Measurements from ENCODE around the gene PCP4. TPM values are rescaled to one million over a fixed set of nuclear protein-coding genes. Genes with fewer than 3 reads are reported as not detected.

The PCP4 gene
- total and polyA plus RNA-seq, 4 donors = 0.20 TPM; not detected in 3

DNA sequence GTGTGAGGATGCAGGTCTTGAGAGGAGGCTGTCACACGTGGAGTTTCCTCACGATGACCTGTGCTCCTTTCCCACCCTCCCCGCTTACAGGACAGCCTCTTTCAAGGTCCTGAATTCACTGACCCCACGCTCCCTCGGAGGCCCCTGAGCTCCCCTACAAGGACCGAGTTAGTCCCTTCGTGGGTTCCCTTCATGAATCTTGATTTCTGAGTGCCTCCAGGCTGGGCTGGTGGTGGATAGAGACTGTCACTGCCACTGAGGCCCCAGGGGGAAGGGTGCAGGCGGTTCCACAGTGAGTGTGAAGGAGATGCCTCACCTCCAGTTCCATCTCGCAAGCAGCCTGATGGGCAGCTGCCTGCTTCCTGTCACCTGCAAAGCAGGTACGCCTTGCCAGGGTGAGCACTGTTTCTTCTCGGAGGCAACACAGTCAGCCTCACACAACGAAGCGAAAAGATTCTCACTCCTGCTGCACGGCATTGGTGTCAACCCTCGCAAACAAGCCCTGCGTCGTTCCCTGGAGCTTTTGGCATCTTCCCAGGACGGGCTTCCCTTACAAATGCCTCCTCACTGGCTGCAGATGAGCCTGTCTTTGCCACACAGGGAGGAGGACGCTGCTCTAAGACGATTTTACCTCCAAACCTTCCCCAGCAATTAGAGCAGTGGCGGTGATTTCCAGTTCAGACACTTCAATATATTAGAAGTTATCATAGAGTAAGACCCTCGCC lies 26.7 kb upstream of the PCP4 start:
- Histone ChIP-seq H3K27ac (ENCODE audit: low read depth in 1 of 2, low read length in 2 of 2) (no peak overlapping the region), H3K4me3 (ENCODE audit: low read depth in 1 of 3, low read length in 3 of 3) (no peak overlapping the region), H3K9ac (ENCODE audit: low read depth in 1 of 2, low read length in 2 of 2) (no peak overlapping the region), H3K4me1 (ENCODE audit: control insufficient read depth in 4 of 4, insufficient read depth in 4 of 4, low read length in 3 of 4) (no peaks in the 10 kb centered on the region), H3K36me3 (ENCODE audit: control insufficient read depth in 4 of 4, insufficient read depth in 3 of 4, low read depth in 1 of 4, low read length in 3 of 4) (no peaks in the 10 kb centered on the region), H3K9me3 (ENCODE audit: control insufficient read depth in 4 of 4, low read length in 3 of 4) (no peaks in the 10 kb centered on the region), H3K27me3 (ENCODE audit: control insufficient read depth in 4 of 4, insufficient read depth in 4 of 4, low read length in 3 of 4) (peaks cover 0 to 19% (median 0%) of the 10 kb centered on the region in 4 donors)
- TF ChIP-seq CTCF (IDR thresholded peaks at IDR 0.05; ENCODE audit: low read depth, low read length, missing input control) (no peak), TAF1 (conservative IDR thresholded peaks at IDR 0.05) (no peak), REST (IDR thresholded peaks at IDR 0.05) (no peak), SP1 (IDR thresholded peaks at IDR 0.05) (no peak), FOXA2 (IDR thresholded peaks at IDR 0.05) (no peak), GABPA (IDR thresholded peaks at IDR 0.05 in 1 of 2, conservative IDR thresholded peaks at IDR 0.05 in 1 of 2) (no peak), NR2F2 (IDR thresholded peaks at IDR 0.05) (no peak), RXRA (IDR thresholded peaks at IDR 0.05) (no peak), EGR1 (IDR thresholded peaks at IDR 0.05; ENCODE audit: low read depth in 2 of 2) (no peak)
- TF ChIP-seq, protein P1, sequence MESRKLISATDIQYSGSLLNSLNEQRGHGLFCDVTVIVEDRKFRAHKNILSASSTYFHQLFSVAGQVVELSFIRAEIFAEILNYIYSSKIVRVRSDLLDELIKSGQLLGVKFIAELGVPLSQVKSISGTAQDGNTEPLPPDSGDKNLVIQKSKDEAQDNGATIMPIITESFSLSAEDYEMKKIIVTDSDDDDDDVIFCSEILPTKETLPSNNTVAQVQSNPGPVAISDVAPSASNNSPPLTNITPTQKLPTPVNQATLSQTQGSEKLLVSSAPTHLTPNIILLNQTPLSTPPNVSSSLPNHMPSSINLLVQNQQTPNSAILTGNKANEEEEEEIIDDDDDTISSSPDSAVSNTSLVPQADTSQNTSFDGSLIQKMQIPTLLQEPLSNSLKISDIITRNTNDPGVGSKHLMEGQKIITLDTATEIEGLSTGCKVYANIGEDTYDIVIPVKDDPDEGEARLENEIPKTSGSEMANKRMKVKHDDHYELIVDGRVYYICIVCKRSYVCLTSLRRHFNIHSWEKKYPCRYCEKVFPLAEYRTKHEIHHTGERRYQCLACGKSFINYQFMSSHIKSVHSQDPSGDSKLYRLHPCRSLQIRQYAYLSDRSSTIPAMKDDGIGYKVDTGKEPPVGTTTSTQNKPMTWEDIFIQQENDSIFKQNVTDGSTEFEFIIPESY (IDR thresholded peaks at IDR 0.05) = no peak
- TF ChIP-seq, protein P2, sequence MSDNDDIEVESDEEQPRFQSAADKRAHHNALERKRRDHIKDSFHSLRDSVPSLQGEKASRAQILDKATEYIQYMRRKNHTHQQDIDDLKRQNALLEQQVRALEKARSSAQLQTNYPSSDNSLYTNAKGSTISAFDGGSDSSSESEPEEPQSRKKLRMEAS (IDR thresholded peaks at IDR 0.05) = no peak
- TF ChIP-seq, protein P3, sequence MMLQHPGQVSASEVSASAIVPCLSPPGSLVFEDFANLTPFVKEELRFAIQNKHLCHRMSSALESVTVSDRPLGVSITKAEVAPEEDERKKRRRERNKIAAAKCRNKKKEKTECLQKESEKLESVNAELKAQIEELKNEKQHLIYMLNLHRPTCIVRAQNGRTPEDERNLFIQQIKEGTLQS (IDR thresholded peaks at IDR 0.05) = no peak
- DNase-seq (ENCODE audit: low spot score) = no peak
- WGBS = 66% methylated on average over 22 of the region's 22 CpGs
